ENCODE data around the gene ADORA1.

The ADORA1 gene

DNA sequence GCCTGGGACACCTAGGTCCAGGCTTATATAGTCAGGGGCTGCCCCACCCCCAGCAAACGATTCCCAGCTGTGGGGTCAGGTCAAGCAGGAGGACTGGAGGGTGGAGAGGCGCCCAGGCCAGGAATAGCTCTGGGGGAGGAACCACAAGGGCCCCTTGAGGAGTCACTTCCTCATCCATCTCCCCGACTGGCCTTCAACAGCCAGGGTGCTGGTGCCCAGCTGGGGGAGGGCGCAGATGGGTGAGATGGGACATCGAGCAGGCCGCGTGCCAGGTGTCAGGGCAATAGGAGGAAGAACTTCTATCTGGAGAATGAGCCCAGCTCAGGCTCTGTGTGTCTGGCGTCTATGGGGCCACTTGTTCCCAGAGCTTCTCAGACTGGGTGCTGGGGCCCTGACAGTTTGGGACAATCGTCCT, 48.3 kb downstream of the ADORA1 start:
- DNase-seq, result no peak

DNA sequence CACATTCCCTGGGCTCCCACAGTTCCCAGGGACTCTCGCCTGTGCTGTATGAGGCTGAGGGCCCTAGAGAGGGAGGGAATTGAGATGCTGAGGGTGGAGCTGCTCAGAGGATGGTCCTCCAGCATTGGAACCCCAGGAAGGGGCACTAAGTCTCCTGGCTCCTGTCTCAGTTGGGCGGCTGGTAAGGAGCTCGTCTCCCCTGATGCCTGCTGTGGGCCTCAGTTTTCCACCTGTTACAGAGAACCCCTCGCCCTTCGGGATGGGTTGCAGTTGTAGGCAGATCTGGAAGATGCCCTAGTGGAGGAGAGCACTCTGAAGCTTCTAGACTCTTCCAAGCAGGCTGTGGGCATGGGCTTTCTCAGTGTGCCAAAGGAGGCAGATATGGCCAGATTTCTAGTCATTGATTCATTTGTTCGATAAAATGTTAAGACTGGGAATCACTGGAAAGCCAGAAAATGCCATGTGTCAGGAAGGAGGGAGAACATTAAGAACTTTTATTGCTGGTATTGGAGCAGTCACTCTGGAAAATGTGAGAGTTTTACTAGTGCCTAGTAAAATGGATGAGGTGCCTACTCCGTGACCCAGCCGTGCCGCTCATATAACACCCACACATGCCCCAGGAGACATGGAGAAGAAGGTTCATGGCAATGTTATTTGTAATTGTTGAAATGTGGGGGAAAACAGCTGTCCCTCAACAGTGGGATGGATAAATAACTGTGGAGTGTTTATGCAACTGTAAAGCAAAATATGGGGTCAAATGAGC, 48.9 kb downstream of the ADORA1 start:
- DNase-seq, result no peak

DNA sequence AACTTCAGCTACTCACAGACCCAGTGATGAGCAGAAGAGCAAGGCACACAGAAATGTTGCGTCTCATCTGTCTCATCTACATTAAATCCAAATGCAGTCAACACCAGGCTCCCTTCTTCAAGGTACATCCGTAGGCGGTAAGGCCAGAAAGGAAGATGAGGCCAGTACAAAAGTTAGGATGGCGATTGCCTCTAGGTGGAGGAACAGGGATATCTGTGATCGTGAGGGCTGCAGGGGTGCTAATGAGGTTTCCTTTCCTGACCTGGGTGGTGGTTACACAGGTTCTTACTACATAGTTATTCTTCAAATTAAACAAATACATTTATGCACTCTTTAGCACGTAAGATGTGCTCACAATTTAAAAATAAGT, 49.5 kb downstream of the ADORA1 start:
- DNase-seq, result no peak

DNA sequence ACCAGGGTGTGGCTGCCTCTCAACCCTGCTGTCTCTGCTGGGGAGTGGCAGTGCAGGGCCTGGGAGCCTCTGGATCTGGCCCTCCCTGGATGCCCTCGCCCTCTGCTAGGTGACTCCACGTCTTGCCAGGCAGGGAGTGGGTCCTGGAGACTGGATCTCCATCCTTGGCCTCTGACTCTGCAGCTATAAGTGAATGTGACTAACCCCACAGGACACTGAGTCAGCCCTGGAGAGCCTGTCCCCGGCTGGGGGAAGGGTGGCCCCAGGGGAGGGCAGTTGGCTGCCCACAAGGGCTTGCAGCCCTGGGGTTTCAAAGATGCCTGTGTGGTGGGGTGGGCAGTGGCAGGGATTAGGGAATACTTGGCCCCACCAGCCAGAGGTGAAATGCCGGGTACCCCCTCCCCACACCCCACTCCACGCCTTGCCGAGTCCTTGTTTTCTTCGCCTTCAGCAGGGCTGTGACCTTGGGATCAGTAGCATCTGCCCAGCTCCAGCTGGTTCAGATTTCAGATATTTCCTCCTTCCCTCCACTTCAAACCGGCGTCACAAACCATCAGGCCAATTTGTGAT, 50.0 kb downstream of the ADORA1 start:
- no peak for DNase-seq

DNA sequence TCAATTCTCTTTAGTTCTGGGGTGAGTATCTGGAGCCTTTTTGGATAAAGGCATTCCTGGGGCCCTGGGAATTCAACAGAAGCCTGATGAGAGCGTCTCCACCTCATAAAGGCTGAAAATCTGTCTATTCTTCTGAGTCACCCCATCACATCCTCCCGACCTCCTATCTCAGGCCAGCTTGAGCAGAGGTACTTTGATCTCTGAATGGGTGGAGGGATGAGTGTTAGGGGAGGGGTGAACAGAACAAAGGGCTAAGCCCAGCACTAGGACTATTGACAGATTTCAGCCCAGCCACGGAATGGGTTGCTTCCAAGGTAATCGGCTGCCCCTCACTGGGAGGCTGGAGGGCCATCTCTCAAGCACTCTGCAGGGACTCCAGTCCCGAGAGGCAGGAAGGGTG, 50.6 kb downstream of the ADORA1 start:
- DNase-seq, result no peak

DNA sequence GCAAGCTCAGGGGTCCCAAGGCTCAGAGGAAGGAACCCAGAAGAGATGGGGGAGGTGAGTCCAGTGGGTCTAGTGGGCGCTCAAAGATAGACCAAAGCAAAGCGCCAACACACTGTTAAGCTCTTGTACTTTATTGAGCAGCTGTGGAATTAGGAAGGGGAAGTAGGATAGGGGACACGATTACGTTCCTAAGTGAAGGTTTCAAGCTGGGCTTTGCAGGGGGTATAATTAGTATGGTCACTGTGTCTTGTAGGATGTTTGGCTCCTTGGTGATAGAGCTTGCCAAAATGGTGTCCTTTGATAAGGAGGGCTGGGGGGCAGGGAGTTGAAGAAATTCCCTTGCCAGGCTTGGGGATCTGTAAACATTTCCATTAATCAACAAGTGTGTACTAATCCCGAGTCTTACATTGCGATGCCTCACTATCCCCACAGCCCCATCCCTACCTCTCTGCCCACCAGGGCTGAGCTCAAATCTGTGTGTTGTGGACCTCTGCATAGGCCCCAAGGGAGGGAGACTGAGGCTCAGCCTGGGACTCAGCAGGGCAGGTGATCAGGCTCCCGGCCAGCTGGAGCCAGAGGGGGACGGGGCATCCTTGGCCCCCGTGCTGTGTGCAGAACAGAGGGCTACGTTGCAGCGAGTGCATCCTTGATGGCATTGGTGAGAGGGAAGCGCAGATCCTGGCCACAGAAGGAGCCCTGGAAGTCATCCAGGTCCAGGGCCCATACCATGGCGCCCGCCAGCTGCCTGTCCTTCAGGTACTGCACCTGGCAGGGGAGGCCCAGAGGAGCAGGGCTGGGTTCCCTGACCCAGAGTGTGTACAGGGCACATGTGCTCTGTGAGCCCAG, 51.5 kb downstream of the ADORA1 start:
- no peak for DNase-seq

DNA sequence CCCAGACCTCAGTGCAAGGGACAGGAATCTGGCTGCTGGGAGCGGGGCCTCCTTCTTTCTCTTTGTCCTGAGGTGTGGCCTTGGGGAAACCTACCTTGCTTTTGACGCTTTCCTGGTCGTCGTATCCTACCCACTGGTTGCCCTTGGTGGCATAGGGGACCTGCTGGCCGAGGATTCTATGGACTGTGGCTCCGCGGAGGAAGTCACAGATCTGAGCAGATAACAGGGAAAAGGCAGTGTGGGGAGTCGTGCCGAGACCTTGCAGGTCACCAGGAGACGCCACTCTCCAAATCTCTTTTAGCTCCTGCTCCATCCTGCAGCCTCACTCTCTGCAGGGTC, 52.1 kb downstream of the ADORA1 start:
- DNase-seq, result no peak

DNA sequence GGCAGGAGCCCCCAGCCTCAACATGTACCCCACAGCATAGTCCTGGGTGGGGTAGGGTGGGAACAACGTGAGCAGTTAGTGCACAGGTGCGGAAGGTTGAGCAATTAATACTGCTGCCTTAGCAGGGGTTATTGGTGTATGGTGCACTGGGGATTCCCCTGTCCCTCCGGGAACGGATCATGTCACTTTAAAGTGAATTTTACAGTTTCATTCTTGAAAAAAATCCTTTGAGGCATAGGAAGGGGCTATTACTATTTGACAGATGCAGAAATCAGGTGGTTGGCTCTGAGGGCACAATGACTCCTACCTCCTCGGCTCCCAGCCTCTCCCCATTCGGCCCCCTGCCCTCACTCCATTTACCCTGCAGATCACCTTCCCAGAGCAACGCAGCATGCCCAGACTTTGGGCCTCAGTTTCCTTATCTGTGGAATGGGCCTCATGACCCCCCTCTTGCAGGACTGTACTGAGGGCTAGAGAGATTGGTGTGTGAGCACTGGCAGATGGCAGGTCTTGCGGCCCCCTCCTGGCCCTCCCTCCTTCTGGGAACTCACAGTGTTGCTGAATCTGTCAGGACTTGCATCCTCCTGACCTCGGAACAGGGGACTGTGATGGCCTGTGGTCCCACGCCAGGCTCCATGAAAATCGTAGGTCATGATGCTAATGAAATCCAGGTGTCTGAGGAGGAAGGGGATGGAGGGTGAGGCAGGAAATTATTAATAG, 53.2 kb downstream of the ADORA1 start:
- DNase-seq, result no peak

DNA sequence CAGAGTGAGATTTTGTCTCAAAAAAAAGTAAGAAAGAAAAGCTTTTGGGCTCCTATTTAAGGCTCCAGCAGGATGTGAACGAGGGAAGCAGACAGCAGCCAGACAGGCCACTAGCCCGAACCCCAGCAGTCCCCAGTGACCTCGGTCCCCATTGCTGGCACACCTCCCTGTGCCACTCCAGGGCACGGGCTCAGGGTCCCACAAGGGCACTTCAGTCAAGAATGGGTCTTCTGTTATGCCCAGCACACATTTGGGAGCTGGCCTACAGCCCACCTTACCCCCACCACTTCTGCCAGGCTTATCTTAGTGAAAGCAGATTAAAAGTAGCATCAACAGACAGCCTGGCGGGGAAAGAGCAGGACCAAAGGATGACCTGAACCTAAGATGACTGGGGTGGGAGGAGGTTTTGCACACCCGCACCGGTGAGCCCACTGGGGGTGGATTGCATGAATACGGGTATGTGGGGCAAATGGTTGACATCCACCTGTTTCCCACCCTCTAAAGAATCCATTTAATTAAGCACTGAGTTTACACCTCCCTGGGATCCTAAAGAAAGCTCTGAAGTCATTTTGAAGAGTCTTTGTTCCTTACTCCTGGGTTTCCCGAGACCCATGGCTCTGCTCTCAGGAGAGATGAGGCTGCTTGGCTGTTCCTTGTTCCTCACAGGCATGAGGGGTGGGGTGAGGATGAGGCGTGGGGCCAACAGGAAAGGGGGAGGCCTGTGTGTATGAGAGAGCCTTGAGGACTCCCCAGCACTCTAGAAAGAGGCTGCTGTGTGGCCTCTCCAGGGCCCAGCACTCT, 54.3 kb downstream of the ADORA1 start:
- DNase-seq, result no peak

DNA sequence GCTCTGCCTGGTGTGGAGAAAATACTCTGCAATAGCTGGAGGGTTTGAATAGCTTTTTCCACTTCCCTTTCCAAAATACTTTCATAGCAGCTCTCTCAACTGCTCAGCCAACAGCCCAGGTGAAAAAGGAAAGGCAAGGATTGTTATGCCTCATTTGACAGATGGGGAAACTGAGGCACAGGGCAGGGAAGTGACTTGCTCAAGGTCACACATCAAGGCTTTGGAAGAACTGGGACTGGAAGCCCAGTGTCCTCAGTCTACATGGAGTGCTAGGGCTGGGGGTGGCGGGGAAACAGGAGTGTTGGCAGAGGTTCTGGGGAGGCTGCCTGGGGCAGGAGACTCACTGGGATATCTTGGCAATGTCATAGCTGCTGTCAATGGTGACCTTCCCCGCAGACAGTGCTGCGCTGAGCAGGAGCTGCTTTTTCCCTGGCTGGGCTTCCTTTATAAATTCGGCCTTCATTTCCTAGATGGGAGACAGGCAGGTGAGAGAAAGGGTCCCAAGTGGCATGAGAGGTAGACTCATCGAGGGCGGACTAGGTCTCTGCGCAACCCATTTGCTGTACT, 54.9 kb downstream of the ADORA1 start:
- DNase-seq, result no peak

DNA sequence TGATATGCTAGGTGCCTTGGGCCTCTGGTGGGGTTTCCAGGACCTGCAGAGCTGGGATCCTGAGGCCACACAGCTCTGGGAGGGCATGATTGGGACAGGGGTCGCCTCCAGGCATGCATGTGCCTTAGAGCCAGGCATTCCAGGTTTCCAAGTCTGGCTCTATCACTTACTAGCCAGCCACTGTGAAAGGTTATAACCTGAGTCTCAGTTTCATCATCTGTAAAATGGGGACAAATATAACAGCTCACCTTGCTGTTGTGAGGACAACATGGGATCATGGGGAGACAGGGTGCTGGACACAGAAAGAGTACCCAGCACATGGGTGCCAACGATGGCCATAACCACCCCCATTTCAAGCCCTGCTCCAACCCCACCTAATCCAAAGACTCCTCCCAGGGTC, 56.3 kb downstream of the ADORA1 start:
- no peak for DNase-seq

DNA sequence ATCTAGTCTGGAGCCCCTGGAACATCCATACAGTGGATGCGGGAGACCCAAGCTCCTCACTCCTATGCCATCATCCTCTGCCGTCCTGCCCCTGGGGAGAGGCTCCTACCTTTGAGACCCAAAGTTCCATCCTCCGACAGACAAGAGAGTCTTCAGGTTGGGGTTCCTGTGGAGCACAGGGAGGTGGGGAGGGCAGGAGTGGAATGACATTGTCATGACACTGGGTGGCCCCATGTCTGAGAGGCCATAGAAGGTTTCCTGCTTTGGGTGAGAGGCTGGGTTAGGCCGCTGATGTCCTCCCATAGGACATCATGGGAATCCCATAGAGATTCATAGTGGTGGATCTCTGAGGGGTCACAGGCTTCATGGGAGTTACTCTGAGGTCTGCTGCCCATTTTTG, 56.9 kb downstream of the ADORA1 start:
- no peak for DNase-seq

DNA sequence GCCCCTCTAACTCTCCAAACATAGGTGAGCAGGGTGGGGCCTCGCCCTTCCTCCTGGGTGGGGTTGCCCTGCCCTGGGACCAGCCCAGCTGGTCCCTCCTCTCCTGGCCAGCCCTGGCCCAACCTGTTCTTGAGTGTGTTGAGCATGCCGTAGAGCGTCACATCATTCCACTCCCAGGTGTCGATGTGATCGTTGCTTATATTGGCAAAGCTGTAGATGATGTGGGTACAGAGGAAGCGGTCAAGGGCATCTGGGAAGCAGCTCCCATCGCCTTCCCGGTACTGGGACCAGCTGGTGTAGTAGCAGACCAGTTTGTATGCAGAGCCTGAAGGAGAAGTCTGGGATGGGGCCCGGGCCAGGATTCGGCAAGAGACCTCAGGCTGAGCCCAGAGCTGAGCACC, 57.5 kb downstream of the ADORA1 start:
- no peak for DNase-seq

DNA sequence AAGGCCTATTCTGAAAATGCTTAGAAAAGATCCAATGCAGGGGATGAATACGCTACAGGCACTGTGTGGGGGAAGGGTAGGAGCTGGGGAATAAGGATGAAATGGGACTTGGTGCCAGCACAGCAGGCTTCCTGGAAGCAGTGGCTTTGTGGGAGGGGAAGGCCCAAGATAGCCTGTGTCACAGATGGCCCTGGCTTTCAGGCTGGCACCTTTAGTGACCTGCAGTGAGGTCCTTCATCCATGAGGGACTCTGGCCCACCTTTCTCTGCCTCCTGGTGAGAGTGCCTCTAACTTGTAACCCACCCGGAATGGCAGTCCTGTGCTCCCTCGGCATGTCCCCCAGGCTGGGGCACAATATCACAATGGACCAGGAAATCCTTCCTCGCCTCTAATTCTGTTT, 58.1 kb downstream of the ADORA1 start:
- DNase-seq, result no peak

DNA sequence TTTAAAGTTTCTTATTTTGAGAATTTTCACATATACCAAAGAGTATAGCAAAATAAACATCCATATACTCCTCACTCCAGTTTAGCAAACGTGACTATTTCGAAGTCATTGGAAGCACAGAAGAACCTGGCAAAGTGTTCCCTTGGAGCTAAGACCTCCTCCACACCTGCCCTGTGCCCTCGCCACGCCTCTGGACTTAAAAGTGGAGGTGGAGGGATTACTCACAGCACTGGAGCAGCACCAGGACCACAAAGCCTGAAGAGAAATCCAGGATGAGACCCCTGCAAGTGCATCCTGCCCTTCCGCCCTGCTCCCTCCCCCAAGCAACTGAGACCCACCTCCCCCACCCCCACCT, 58.5 kb downstream of the ADORA1 start:
- DNase-seq, result no peak

DNA sequence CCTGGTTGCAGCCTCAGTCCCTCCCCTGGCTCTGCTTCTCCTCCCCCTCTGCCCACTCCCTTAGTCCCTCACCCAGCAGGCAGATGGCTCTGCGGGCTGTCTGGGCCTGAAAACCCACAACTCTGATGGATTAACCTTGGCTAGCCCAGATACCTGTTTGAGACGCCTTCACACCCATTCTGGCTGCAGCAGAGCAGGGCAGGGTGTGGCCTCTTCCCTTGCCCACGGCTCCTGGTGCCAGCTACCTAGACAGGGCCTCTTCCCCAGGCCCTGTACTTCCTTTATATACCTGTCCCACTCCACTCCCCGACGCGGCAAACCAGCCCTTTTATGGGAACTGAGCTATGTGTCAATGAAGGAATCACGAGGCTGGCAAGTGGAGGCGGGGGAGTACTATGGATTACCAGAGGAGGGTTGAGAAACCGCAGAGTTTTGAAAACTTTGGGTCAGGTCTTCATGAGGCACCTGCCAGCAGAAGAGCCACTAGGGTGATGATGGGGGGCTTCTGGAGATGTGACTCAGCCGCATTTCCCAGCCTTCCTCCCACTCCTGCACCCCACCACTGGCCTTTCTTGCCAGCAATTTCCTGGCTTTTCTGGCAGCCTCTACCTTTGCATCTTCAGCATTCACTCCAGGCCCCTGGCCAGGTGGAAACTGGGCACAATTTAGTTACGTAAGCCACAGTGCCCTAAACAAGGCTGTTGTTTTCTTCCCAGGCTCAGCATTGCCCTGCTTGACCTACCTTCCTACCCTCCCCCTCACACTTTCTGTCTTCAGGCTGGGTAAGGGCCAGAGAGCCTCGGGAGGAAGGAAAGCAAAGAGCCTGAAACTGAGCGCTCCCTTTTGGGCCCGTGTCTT, 59.1 kb downstream of the ADORA1 start, which contains the start of gene CHI3L1:
Gene CHI3L1, minus strand, starts transcription at position 259 of the 858 bp plus-strand sequence. Its CDS starts 81 bp downstream, at position 178.
- DNase-seq, result no peak

DNA sequence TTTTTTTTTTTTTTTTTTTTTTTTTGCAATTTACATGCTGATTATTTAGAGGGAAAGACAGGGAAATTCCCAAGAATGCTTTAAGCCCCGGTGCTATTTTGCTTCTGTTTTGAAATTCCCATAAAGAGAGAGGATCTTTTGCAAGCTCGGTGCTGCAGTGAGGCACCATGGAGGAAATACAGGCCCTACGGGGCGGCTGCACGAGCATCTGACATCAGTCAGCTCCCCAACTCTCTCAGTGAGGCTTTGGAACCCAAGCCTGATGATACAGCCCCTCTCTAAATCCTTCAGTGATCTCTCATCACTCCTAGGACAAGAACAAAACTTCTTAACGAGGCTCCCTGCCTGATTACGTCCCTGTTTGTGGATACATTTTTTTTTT, 59.8 kb downstream of the ADORA1 start:
- no peak for DNase-seq

DNA sequence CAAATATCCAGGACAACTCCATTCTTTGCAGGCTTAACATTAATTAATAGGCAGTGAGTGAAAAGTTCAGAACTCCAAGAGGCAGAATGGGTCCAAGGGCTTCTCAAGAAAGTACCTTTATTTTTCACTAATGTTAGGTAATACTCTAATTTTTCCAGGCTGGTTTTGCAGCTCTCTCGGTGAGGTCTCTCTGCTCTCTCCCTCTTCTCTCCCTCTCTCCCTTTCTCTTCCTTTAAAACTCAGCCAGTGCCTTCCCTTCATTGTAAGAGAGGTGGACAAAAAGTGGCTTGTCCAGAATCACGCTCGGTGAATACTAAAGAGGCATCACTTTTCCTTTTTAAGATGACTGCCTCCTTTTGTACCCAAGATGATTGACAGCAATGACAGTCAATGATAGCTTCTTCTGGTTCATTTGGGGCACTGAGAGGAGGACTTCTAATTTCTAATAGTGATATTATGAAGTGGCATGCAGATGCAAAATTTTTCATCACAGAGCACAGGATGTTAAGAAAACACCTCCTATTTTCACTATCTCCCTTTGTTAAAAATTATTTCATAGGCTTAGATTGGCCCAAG, 60.3 kb downstream of the ADORA1 start:
- DNase-seq, result no peak

DNA sequence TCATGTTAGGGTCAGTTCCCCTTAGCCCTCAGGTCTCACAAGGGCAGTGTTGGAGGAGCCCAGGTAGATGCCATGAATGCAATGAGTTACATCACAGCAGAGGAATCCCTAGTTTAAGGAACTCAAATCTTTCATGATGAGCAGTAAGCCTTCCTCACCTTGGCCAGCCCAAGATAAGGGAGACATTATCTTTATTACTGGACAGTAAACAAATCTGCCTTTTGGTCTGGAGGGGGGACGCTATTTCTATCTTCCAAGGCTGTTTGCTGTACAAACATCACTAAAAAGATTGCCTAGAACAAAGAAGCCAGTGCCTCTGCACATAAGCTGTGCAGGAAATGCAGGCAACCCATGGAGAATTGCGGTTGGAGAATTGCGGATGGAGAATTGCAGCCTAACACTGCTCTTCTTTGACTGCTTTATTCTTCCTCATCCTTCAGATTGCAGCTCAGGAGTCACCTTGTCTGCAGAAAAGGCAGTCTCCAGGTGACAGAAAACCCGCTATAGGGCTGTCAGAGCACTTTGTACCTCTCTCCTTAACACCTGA, 61.2 kb downstream of the ADORA1 start:
- no peak for DNase-seq

DNA sequence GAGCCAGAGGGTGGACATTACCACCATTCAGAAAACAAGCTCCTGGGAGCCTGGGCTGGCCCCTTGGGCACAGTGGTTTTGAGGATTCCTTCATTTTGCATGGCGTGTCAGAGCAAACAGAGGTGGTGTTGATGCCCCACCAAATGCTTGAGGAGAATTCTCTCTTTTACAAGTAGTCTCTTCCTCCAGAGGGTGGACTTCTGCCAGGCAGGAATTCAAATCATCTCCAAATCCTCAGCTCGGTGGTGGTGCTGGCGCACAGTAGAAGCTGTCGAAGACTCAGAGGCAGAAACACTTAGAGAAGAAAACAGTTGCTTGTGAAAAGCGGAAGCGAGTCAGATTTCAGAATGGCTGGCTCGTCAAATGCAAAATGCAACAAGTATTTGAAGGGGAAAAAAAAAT, 62.4 kb downstream of the ADORA1 start:
- DNase-seq, result no peak

DNA sequence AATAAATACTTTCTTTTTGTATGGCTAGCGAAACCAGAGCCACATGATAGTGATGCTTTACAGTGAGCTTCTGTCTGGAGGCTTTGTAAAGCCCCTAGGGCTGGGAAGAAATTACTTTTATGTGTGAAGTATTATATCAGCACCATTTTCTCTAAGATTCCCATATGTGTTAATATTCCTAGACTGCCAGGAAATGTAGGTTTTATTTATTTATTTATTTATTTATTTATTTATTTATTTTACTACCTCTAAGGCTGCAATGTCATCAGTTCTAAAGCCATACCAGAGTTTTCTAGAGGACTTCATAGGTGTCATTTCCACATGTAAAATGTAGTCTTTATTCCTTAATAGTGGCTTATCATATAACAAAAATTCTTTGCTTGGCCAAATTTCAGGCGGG, 63.4 kb downstream of the ADORA1 start:
- DNase-seq, result no peak
